ENCODE results near the gene TECPR2.
"Not testable (repeated sequence)": the region's sequence is repeated elsewhere in the genome, so short reads cannot be mapped to it uniquely, and the experiment has no call there.

TECPR2 gene

GRCh38 chr14:102509746-102510615, 147.2 kb downstream of the TECPR2 start, which contains the start of gene ANKRD9:
Gene ANKRD9, minus strand, starts transcription at chr14:102509776. Its CDS starts 1,887 bp downstream, at chr14:102507889.
- DNase-seq (ENCODE audit: low read depth) = peak; percentile 74

- no peak for DNase-seq (ENCODE audit: low read depth)
These were observed 148.1 kb downstream of the TECPR2 start for GRCh38 chr14:102510616-102511520.

- DNase-seq (ENCODE audit: low read depth) = no peak
These were observed 148.8 kb downstream of the TECPR2 start for GRCh38 chr14:102511538-102511937.

- no peak for DNase-seq (ENCODE audit: low read depth)
These were observed 150.1 kb downstream of the TECPR2 start for GRCh38 chr14:102512793-102513300.

- no peak for DNase-seq (ENCODE audit: low read depth)
These were observed 151.4 kb downstream of the TECPR2 start for GRCh38 chr14:102513899-102514772.

GRCh38 chr14:102514987-102515733, 152.4 kb downstream of the TECPR2 start:
- DNase-seq (ENCODE audit: low read depth) = no peak

- DNase-seq (ENCODE audit: low read depth) = peak; percentile 54
These were observed 154.0 kb downstream of the TECPR2 start for GRCh38 chr14:102516531-102517391.

GRCh38 chr14:102517392-102518062, 154.8 kb downstream of the TECPR2 start:
- no peak for DNase-seq (ENCODE audit: low read depth)

- no peak for DNase-seq (ENCODE audit: low read depth)
These were observed 155.4 kb downstream of the TECPR2 start for GRCh38 chr14:102518063-102518648.

- not testable (repeated sequence) for DNase-seq (ENCODE audit: low read depth)
These were observed 157.0 kb downstream of the TECPR2 start for GRCh38 chr14:102519709-102520108.

GRCh38 chr14:102523200-102523568, 160.4 kb downstream of the TECPR2 start:
- DNase-seq (ENCODE audit: low read depth) = no peak

GRCh38 chr14:102523569-102524450, 161.1 kb downstream of the TECPR2 start:
- no peak for DNase-seq (ENCODE audit: low read depth)

- DNase-seq (ENCODE audit: low read depth) = peak; percentile 93
These were observed 161.9 kb downstream of the TECPR2 start for GRCh38 chr14:102524451-102525218.

GRCh38 chr14:102525219-102525928, 162.6 kb downstream of the TECPR2 start:
- no peak for DNase-seq (ENCODE audit: low read depth)

- no peak for DNase-seq (ENCODE audit: low read depth)
These were observed 163.3 kb downstream of the TECPR2 start for GRCh38 chr14:102525929-102526497.

Measured in activated T-cell treated with anti-CD3 and anti-CD28 coated beads for 1 hour (primary cell).